DLD1 (cell line): ENCODE measurements around the gene PHEX.

Experiments
- in situ Hi-C: cut with HindIII; loops from 2 replicates; pipeline ENCODE4 v1.10.0; 2017; ENCODE audit warnings: low sequenced_read_pairs

Gene PHEX

DNA sequence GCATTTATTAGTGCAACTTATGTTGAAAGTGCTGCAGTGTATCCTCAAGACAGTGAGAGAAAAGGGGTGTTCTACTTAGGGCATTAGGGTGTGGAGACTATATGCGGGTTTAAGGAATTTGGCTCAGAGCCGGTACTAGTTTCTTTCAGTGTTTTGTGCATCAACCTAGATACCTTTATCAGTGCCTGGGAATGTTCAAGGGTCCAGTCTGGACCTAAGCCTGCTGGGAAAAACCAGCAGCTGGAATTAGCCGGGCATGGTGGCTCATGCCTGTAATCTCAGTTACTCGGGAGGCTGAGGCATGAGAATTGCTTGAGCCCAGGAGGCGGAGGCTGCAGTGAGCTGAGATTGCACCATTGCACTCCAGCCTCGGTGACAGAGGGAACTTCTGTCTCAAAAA lies 7.4 kb downstream of the PHEX start:
- in situ Hi-C loops: no loop called here

DNA sequence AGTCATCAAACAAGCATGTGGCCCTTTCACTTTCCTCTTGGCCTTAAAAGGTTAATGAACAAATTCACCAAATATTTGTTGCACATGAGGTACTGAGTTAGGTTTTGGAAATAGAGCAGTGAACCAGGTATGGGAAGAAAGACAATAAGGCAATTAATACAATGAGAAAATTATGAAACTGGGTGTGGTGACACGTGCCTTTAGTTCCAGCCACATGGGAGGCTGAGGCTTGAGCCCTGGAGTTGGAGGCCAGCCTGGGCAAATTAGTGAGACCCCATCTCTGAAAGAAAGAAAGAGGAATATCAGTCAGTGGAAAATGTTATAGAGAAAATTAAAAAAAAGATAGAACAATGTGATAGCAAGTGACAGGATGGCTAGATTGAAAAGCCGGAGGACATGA lies 8.1 kb downstream of the PHEX start:
- in situ Hi-C loops: no loop called here

DNA sequence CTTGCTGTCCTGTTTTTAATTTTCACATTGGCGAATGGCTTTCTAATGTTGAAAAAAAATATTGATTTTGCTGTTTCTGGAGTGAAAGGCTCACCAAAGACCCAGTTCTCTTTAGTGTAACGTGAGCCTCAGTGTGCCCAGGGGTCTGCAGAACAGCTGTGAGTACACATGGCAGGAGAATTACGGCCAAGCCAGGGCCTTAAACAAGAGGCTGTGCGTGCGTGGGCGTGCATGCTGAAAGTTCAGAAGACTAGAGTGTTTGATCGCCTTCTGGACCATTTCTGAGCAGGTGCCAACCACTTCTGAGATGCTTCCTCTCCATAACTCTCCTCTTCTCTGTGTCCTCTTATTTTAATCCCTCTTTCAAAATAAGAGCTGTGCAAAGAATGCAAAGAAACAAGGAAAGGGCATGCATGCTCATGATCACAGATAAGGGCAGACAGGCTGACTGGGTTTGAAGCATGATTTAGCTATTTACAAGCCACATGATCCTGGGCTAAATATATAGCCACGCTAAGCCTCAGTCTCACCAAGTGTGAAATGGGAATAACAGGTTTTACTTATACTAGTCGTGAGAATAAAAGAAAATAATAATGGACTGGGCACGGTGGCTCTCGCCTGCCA lies 9.9 kb downstream of the PHEX start:
- in situ Hi-C loops: no loop called here

DNA sequence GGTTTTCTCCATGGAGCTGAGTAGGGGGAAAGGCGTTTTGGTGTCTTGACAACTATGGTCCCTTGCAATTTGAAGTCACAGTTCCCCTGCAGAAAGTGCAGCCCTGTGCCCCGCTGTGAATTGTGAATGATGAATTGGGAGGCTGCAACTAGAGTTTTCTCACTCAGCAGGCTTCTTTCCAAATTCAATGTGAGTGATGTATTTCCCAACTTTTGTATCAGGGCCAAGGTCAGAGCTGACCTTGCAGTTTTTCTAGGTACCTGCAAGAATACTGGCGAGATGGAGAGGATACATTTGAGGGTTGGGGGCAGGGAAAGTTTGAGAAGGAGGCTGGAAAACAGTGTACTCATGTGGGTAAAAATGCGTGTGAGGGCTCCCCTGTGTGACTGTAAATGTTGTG lies 11.7 kb downstream of the PHEX start:
- in situ Hi-C loops: no loop called here

DNA sequence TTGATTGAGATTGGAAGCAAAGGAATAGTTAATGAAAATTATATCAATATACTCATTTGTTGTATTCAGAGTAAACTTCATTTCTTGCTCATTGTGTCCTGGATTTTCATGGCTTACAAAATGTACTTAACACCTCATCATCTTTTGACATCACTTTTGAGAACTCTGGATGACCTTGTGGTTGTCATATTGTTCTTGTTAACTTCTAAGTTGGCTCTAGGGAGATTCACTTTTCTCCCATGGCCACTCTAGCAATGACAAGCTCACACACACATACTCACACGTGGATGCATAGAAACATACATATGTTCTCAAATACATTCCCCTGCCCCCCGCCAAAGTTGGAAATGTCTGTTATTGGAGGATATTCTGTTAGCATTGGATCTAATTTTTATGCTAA lies 15.3 kb downstream of the PHEX start:
- in situ Hi-C loops: no loop called here

DNA sequence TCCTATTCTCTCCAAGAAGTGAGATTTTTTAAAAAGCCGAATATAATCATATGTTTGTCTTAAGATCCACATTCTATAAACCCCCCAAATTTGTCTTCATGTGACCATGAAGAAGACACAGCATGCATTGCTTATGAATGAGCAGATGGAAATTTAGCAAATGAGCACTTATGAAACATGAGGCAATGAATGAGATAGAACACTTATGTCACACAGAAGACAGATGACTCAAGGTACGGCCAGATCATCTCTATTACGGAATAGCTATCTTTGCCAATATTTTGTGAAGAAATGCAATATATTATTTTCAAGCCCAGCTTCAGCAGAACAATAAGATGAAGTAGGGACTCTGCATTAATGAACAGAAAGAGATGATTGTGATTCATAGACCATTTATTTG lies 21.4 kb downstream of the PHEX start:
- in situ Hi-C loops: no loop called here

DNA sequence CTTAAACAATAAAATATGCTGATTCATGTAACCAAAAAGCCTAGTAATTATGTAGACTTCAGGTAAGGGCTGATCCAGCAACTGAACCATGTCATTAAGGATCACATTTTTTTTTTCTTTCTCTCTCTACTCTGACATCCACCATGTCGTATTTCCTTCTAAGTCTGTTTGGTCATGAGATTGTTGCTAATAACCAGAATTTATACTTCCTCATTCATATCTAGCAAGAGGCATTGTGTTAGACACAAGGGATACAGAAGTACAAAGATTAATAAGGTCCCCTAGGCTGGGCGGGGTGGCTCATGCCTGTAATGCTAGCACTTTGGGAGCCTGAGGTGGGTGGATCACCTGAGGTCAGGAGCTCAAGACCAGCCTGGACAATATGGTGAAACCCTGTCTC lies 24.1 kb downstream of the PHEX start:
- in situ Hi-C loops: no loop called here

DNA sequence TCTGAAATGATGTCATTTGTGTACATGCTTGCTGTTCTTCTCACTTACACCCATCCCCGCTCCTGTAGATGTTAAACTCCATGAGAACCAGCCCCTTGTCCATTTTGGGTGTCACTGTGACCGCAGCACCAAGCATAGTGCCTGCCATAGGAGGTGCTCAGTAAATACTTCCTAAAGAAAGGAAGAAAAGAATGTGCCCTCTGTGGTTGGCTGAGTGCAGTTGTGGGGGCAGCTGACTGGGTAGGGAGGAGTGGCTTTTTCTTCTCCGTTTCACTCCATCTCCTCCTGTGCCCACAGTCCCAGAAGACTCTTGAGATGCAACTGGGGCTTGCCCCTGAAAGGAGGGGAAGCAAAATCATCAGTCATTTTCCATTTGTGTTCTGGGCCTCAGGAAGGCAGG lies 25.5 kb downstream of the PHEX start:
- in situ Hi-C loops: no loop called here

DNA sequence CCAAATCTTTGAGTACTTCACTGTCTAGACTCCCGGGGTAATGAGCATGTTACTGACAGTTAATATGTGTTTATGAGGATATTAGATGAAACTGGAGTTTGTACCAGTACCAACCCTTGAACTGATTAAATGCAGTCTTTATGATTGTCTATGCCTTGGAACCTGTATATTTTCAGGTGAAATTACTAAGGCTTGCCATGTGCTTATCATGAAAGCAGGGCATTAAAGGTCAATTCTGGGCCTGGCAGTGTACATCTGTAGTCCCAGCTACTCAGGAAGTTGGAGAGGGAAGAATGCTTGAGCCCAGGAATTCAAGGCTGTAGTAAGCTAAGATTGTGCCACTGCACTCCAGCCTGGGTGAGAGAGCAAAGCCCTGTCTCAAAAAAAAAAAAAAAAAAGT lies 27.6 kb downstream of the PHEX start:
- in situ Hi-C loops: no loop called here

DNA sequence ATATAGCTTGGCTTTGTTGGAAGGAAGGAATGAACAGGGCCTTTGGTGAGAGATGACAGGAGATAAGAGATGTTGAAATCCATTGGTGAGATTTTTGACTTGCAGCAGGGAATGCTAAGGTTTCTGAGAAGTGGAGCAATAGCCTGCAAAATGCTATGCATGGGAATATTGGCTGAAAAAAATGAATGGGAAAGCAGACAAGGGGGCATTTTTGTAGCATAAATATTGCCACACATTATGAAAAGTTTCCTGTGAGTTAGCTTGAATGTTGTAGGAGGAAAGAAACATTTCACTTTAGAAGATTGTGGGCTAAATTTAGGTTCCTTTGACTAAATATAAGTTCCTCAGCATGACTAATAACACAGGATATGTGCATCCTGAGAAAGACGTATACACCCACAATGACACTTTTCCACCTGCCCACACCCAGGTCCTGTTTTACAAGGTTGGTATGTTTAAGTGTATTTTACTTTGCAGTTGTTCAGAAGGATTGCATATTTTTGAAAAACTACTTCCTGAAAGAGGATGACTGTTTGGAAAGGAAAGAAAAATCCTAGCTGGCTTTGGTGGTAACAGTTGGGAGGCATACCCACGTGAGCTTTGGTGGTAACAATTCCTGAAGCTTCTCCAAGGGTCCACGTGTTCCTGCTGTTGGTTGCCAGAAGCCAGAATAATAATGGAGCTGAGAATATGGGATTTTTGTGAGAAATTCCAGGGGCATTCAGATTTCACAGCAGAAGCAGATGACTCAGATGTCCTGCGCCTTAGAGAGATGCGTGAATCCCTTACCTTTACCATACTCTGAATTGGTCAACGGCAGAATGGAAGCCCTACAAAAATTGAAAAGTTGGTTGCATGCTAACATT lies 28.5 kb downstream of the PHEX start:
- in situ Hi-C loops: no loop called here

DNA sequence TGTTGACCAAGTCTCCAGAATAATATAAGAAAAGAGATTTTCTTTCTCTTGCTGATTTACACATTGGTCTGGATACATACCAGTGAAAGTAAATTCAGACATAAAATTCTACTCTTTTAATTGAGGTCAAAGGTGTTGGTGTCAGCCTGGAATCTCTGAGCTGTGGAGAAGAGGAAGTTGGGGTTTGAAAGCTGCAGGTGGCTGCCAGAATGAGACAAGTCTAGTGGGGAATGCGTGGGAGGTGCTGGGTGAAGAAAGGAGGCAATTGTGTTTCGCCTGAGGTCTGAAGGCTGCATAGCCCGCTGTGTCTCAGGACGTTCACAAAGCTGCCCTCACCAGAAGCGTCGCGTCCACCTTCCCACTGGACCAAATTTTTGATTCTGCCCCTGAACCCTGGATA lies 31.2 kb downstream of the PHEX start:
- in situ Hi-C loops: no loop called here

DNA sequence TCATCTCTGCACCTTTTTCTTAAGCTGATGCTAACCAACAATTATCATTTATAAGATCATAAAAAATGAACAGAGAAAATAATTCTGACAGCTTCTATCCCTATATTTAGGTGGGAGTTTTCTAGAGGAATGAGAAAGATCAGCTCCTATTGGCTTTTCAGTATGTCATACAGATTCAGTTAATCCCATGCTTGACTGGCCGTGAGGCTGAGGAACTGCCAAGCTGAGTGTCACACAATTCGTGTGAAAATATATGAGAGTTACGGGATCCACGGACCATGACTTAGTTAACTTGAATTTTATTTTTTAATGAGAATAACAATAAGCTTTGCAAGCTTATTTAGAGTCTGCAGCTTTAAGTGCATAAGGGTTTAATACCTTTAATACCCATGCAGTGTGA lies 37.5 kb downstream of the PHEX start:
- in situ Hi-C loops: no loop called here

DNA sequence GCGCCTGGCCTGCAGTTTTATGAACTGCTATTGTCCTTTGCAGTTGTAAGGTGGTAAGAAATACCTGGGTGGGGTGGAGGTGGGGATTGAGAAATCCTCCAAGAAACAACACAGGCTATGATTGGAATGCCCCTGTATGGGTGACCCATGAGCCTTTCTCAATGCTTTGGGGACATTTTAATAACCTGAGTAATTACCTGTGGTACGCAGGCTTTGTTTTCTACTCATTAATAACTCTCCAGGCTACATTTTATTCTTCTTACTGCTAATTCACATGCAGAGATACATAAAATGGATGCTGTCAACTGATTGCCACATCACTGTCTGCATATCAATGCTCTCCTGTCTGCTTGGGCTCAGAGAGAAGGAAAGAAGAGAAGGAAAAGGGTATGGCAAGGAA lies 41.8 kb downstream of the PHEX start:
- in situ Hi-C loops: no loop called here

DNA sequence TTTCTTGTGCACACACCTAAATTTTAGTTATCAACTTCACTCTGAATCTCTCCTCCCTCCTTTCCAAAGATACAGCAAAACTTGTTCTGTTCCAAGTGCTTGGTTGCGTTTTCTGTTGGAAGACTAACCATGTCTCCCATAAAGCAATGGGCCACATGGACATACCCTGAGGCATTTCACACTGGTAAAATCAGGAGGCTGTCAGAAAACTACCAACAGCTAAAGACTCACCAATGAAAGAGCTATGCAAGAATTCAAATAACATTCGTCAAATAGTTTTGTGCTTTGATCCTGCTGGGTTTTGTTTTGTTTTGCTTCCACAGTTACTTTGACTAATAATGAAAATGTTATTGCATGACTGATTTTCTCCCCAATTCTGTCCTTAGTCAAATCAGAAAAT lies 46.0 kb downstream of the PHEX start:
- in situ Hi-C loops: no loop called here

DNA sequence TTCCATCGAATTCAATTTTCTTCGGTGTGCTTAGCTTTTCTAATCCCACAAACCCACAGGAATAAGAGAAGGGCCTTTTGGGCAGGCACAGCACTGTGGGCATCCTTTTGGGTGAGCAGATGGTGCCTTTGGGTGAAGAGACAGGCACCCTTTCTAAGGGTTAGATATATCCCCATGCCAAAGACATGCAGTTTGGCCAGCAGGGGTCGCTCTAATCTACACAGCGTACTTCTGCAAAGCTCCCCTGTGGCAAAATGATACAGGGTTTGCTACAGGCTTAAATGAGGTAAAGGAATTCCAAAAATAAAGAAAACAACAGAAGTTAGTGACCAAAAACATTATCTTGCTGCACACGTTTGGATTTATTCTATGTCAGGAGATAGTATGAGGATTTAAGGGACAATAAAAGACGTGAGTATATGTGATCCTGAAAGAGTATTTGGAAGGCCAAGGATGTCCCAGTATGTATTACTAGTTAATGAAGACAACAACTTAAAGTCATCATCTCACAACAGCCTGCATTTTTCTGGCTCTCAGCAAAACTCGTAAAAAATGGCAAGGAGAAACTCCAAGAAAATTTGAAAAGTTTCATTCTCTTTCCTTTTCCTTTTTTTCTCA lies 49.5 kb downstream of the PHEX start:
- in situ Hi-C loops: no loop called here

DNA sequence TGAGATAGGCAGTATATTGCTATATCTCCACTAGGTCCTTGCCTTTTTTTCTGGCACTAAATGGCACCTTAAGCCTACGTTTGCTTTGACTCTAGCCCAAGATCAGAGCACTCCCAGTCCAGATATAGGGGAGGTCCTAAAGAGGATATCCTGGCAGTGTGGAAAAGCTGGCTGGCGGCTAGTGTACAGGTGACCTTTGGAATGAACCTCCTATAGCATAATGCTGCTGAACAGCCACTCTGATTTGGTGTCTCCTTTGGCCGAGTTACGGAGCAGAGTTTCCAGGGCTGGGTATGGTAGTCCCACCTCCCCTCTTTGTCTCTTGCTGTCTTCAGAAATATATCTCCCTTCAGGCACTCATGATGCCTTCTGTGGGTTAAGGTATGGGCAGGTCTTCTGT lies 53.9 kb downstream of the PHEX start:
- in situ Hi-C loops: no loop called here

DNA sequence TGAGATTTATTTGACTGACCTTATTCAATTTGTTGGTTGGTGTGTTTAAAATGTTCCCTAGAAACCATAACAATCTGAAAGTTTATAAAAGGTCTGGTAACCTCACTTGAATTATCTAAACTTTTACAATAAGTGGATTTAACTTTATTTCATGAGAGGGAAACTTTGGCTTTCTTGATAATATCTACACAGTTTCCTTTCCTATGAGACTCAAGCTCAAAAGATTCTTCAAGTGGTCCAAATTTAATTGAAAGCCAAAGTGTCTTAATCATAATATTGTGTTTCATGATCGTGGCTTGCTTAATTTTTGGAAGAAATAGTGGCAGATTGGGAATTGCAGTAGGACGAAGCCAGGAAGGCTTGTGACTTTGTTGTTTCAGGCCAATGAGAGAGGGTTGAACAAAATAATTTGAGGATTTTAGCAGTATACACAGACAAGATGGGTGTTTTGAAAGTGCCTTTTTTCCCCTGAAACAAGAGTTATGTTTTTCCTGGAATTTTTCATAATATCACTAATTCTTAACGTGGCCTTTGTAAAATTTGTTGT lies 55.0 kb downstream of the PHEX start:
- in situ Hi-C loops: no loop called here

DNA sequence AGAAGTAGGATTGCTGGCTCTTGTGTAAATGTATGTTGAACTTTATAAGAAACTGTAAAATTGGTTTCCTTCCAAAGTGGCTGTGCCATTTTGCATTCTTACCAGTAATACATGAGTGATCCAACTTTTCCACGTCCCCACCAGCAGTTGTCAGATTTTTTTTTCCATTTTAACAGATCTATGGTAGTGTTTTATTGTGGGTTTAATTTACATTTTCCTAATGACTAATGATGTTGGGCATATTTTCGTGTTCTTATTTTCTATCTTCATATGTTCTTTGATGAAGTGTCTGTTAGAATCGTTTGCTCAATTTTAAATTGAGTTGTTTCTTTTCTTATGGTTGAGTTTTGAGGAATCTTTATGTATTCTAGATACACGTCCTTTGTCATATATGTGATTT lies 56.2 kb downstream of the PHEX start:
- in situ Hi-C loops: no loop called here

DNA sequence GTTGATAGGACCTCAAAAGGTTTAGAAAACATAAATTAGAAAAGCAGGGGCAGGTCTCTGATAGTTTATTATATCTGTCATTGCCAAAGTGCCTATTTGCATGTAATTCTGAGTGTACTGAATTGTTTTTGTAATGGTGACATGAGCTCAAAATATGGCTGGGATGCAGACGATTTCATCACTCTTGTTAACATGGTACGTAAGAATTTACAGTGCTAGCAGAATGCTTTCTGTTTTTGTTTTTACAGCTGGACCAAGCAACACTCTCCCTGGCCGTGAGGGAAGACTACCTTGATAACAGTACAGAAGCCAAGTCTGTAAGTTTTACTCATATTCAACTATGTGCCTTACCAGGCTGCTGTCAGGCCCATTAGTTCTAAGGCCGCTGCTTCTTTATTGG lies 58.1 kb downstream of the PHEX start:
- in situ Hi-C loops: no loop called here

DNA sequence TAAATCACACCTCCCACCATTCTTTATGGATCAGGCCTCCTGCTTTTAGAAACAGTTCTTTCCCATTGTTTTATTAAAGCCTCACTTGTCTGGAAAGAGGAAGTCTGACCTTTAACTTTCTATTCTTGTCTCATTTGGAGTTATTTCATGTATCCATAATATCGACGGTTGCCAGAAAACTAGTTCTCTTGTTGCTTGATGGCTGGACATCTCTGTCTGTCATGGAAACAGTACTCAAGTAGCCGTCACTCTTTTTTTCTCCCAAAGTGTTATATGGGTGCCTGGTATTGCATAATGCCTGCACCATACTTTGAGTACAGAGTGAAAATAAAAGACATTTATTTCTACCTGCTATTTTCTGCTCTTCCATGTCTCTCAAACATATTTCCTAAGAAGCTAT lies 61.4 kb downstream of the PHEX start:
- in situ Hi-C loops: no loop called here

DNA sequence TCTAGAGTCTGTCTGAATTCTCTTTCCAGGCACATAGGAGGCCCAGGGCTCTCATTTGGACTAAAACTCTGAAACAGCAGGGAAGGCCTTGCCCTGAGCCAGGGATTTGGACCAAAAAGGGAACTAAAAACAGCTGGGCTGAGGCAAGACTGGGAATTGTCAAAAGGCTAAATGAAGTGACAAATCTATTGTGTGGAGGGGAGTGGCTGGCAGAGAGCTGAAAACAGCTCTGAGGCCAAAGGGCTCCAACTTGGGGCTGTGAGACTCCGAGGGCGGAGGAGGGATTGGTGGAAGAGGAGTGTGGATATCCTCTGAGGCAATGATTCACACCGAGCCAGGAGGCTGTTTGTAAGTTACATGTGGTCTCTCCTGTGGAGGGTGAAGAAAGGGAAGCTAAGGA lies 63.2 kb downstream of the PHEX start:
- in situ Hi-C loops: no loop called here

DNA sequence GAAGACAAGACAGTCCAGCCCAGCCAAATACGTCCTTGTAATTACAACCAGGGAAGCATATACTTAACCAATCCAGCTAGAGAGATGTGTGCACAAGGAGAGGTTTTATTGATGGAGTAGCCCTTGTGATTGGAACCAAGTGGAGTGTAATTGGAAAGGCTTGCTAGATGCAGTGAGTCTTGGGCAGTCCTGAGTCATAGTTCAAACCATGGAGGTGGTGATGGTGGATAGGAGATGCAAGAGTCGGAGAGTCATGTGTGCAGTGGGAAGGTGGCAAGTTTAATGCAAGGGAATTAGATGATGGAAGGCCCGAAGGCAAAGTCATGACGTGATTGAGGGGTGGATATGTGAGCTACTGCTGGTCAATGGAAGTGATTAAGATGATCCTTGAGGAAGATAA lies 63.7 kb downstream of the PHEX start:
- in situ Hi-C loops: no loop called here
